Hindlimb muscle (tissue), 1 donor: ENCODE measurements around the gene ASMTL. TPM values are rescaled to one million over a fixed set of nuclear protein-coding genes. Genes with fewer than 3 reads are reported as not detected.
A peak's percentile ranks its signal among the peaks of the same experiment; 100 is the strongest.
"Not testable (repeated sequence)": the region's sequence is repeated elsewhere in the genome, so short reads cannot be mapped to it uniquely, and the experiment has no call there.

Experiments
- DNase-seq: peaks from one replicate; pipeline ENCODE4 v3.0.0-alpha.2; 2013
- polyA plus RNA-seq: library from polyadenylated mRNA; unstranded; fragments of 120-200 nt; gene quantifications from one replicate; pipeline ENCODE4 v1.2.1, GENCODE V29; 2013; ENCODE audit not compliant: insufficient read length

Gene ASMTL
- polyA plus RNA-seq, 1 donor: 29.7 TPM

DNA sequence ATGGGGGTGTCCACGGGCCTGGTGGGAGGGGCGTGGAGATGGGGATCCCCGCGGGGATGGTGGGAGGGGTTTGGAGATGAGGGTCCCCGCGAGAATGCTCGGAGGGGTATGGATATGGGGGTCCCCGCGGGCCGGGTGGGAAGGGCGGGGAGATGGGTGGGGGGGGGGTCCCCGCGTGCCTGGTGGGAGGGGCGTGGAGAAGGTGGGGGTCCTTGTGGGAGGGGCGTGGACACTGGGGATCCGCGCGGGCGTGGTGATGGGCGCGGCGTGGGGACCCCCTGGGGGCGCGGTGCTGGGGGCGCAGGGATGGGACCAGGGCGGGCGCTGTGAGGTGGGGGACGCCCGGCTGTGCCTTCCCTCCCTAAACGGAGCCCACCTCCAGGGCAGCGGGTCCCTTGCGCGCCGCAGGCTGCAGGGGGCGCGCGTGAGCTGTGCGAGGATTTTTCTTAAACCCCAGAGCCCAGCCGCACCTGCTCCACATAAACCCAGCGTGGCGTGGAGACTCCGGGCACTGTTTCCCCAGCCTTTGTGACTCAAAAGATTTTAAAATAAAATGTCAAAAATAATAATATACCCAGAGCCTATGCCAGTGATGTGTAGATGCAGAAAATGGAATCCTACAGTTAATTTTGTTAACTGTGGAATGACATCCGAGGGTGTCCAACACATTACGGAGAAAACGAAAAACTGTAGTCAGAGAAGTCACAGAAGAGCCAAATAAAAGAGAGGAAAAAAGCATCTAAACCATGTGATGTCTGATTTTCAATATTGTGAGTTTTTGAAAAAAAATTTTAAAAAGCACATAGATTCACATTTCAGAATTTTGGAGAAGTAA lies 1.5 kb upstream of the ASMTL start:
- DNase-seq: peak; percentile 87

- no peak for DNase-seq
Measured at GRCh38 chrX:1453395-1453783, 680 bp upstream of the ASMTL start.

DNA sequence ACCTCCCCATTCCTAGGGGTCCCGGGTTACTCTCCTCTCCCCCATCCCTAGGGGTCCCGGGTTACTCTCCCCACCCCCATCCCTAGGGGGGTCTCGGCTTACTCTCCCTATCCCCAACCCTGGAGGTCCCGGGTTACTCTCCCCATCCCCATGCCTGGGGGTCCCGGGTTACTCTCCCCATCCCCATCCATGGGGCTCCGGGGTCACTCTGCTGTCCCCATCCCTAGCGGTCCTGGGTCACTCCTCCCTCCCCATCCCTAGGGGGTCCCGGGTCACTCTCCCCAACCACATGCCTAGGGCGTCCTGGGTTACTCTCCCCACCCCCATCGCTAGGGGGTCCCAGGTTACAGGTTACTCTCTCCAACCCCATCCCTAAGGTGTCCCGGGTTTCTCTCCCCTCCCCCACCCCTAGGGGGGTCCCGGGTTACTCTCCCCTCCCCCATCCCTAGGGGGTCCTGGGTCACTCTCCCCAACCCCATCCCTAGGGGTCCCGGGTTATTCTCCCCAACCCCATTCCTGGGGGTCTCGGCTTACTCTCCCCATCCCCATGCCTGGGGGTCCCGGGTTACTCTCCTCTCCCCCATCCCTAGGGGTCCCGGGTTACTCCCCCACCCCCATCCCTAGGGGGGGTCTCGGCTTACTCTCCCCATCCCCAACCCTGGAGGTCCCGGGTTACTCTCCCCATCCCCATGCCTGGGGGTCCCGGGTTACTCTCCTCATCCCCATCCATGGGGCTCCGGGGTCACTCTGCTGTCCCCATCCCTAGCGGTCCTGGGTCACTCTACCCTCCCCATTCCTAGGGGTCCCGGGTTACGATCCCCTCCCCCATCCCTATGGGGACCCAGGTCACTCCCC lies 821 bp downstream of the ASMTL start:
- DNase-seq: no peak

GRCh38 chrX:1451251-1451660 lies 1.5 kb downstream of the ASMTL start:
- no peak for DNase-seq

GRCh38 chrX:1450361-1451161 lies 2.1 kb downstream of the ASMTL start:
- DNase-seq: no peak

- DNase-seq: no peak
Measured at GRCh38 chrX:1449823-1450149, 2.9 kb downstream of the ASMTL start.

- DNase-seq: no peak
Measured at GRCh38 chrX:1449036-1449822, 3.5 kb downstream of the ASMTL start.

- not testable (repeated sequence) for DNase-seq
Measured at GRCh38 chrX:1448573-1449001, 4.1 kb downstream of the ASMTL start.

DNA sequence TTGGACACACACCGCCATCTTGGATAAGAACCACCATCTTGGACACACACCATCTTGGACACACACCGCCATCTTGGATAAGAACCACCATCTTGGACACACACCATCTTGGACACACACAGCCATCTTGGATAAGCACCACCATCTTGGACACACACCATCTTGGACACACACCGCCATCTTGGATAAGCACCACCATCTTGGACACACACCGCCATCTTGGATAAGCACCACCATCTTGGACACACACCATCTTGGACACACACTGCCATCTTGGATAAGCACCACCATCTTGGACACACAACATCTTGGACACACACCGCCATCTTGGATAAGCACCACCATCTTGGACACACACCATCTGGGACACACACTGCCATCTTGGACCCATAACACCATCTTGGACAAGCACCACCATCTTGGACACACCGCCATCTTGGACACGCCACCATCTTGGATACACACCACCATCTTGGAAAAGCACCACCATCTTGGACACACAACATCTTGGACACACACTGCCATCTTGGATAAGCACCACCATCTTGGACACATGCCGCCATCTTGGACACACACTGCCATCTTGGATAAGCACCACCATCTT lies 4.6 kb downstream of the ASMTL start:
- DNase-seq: not testable (repeated sequence)

DNA sequence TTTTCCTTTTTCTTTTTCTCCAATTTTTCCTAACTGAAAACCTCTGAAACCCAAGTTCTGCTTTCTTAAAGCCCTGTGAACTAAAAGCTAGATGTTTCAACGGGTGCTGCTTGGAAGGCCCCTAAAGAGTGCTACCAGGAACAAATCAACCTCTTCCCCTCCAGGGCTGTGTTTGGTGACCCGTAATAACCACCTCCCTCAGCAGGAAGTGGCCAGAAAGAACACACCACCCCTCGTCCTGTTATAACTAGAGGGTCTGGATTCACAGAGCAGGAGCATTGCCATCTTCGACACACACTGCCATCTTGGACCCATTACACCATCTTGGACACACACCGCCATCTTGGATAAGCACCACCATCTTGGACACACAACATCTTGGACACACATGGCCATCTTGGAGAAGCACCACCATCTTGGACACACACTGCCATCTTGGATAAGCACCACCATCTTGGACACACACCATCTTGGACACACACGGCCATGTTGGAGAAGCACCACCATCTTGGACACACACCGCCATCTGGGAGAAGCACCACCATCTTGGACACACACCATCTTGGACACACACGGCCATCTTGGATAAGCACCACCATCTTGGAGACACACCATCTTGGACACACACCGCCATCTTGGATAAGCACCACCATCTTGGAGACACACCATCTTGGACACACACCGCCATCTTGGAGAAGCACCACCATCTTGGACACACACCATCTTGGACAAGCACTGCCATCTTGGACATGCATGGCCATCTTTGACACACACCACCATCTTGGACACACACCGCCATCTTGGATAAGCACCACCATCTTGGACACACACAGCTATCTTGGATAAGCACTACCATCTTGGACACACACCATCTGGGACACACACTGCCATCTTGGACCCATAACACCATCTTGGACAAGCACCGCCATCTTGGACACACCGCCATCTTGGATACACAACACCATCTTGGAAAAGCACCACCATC lies 5.4 kb downstream of the ASMTL start:
- not testable (repeated sequence) for DNase-seq

GRCh38 chrX:1444561-1445500 lies 7.9 kb downstream of the ASMTL start:
- no peak for DNase-seq

GRCh38 chrX:1443496-1444075 lies 9.1 kb downstream of the ASMTL start:
- DNase-seq: no peak

DNA sequence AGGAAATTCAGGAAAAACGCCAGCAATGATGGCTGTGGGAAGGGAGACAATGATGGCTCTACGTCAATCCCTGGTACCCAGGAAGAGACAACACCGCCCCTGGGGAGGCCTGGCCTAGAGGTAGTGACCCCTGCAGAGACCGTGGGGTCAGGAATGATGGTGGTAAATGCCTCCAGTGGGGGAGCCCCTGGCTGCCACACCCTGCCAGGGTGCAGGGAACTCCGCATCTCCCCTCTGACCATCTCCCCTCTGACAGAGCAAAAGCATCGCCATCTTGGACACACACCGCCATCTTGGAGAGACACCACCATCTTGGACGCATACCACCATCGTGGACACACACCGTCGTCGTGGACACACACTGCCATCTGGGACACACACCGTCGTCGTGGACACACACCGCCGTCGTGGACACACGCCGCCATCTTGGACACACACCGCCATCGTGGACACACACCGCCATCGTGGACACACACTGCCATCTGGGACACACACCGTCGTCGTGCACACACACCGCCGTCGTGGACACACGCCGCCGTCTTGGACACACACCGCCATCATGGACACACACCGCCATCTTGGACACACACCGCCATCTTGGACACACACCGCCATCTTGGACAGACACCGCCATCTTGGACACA lies 9.9 kb downstream of the ASMTL start:
- DNase-seq: no peak

DNA sequence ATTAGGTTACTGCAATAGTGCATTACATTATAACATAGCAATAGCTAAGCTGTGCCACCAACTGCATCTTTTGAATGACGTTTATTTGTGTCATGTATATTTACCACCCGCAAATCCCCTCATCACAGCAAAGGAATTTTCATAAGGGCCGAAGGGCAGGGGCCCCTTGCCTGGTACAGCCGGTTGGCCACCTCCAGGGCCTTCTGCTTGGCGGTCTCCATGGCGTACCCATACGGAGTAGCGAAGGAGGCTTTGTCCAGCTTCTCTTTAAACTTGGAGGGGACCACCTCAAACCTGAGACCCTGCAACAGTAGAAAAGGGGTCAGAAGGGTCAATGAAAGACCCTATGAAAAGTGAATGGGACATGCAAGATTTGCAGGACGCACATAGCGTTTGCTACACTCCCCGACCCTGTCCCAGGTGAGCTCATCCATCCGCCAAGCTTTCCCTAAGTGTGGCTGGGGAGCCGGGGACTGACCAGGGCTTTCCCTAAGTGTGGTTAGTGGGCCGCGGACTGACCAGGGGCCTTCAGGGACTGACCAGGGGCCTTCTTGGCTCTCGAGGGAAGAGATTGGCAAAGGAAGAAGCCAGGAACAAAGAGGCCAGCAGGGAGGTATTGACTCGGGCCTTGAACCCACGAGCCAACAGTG lies 10.6 kb downstream of the ASMTL start:
- DNase-seq: no peak

DNA sequence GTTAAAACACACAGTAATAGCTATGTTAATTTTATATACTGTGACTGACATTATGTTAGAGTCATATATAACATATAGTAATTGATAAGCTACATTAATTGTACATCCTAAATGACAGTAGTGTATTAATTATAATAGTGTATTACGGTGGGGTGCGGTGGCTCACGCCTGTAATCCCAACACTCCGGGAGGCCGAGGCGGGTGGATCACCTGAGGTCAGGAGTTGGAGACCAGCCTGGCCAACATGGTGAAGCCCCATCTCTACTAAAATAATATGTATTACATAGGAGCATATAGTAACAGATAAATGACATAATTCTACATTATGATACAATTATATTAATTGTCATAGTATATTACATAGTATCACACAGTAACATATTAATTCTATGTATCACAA lies 12.2 kb downstream of the ASMTL start:
- no peak for DNase-seq

DNA sequence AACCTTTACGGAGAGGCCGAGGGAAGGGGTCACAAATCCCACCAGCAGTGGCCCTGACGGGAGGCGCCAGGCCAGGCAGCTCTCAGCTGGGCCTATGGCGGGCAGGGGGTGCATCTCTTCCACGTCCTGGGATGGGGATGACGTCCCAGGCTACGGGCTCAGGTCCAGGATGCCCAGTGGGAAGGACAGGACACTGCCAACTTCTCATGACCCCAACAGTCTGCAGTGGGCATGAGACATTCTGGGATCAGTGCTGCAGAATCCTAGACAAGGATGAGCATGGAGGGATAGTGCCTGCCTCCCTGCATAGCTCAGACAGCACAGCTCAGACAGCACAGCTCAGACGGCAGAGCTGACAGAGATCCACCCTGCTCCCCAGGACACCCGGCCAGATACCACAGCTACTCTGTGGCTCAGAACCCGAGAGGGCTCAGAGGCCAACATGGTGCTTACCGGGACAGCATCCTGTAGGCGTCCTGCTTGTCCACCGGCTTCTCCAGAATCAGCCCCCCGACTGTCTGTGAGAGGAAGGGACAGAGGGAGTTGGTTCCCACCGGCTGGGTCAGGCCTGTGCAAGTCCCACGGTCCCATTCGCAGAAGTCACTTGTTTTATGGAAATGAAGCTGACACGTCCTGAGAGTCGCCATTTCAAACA lies 17.3 kb downstream of the ASMTL start:
- DNase-seq: no peak

GRCh38 chrX:1434871-1435240 lies 17.9 kb downstream of the ASMTL start:
- no peak for DNase-seq
